GM18511 (cell line): ENCODE results near the gene PSMG4.

ENCODE experiments used
- ATAC-seq: cut with Tn5 transposase; IDR thresholded peaks from one replicate; pipeline ENCODE4 v1.9.1; 2021; ENCODE audit warnings: mild to moderate bottlenecking, moderate library complexity; ENCODE audit not compliant: unreplicated experiment

The PSMG4 gene

GRCh38 chr6:3288711-3289663 lies 30.2 kb downstream of the PSMG4 start:
- ATAC-seq: no peak

GRCh38 chr6:3289664-3290055 lies 30.9 kb downstream of the PSMG4 start:
- ATAC-seq: no peak

GRCh38 chr6:3290149-3290930 lies 31.6 kb downstream of the PSMG4 start:
- ATAC-seq: no peak

GRCh38 chr6:3290931-3291211 lies 32.1 kb downstream of the PSMG4 start:
- no peak for ATAC-seq

- ATAC-seq: no peak
Observed at GRCh38 chr6:3291346-3291745, 32.6 kb downstream of the PSMG4 start.

GRCh38 chr6:3291987-3292386 lies 33.2 kb downstream of the PSMG4 start:
- no peak for ATAC-seq

GRCh38 chr6:3292431-3293197 lies 33.9 kb downstream of the PSMG4 start:
- ATAC-seq: no peak

GRCh38 chr6:3293271-3294155 lies 34.8 kb downstream of the PSMG4 start:
- ATAC-seq: no peak

- ATAC-seq: no peak
Observed at GRCh38 chr6:3294396-3294795, 35.6 kb downstream of the PSMG4 start.

GRCh38 chr6:3294921-3295871 lies 36.4 kb downstream of the PSMG4 start:
- no peak for ATAC-seq

GRCh38 chr6:3296078-3296477 lies 37.3 kb downstream of the PSMG4 start:
- no peak for ATAC-seq

GRCh38 chr6:3296537-3296936 lies 37.8 kb downstream of the PSMG4 start:
- ATAC-seq: no peak

GRCh38 chr6:3297006-3297405 lies 38.3 kb downstream of the PSMG4 start:
- ATAC-seq: no peak

GRCh38 chr6:3297909-3298308 lies 39.2 kb downstream of the PSMG4 start:
- ATAC-seq: no peak

- no peak for ATAC-seq
Observed at GRCh38 chr6:3299221-3299620, 40.5 kb downstream of the PSMG4 start.

GRCh38 chr6:3301506-3301905 lies 42.8 kb downstream of the PSMG4 start:
- no peak for ATAC-seq

GRCh38 chr6:3303795-3304411 lies 45.2 kb downstream of the PSMG4 start:
- no peak for ATAC-seq

GRCh38 chr6:3304500-3305215 lies 45.9 kb downstream of the PSMG4 start:
- no peak for ATAC-seq
